HCT116 (cell line): ENCODE measurements around the gene RIC8A. TPM values are rescaled to one million over a fixed set of nuclear protein-coding genes. Genes with fewer than 3 reads are reported as not detected.

Source experiments
- ATAC-seq: fragments of 200-7000 bp; cut with Tn5 transposase; 2 replicates; pipeline ENCODE4 v1.9.1; 2020; ENCODE audit warnings: mild to moderate bottlenecking, moderate library complexity
- BruUV-seq: library from RNA; stranded (reverse); fragments of 400-500 nt; replicated peaks from 2 replicates; lab custom pipeline; 2021; lab: Mats Ljungman, UMichigan
- CTCF ChIA-PET: fragments of 300-600 bp; sonication (Branson Sonifier 250); formaldehyde crosslinking; loops from one replicate; lab custom pipeline; 2021; ENCODE audit warnings: antibody characterized with exemption; lab: Charles Lee
- POLR2A ChIA-PET: fragments of 300-600, 350-600 bp; sonication (Branson Sonifier 250); formaldehyde crosslinking; loops from one replicate; lab custom pipeline; 2021; ENCODE audit warnings: antibody characterized with exemption; lab: Charles Lee
- RAD21 ChIA-PET, 2 experiments: fragments of 300-600 bp; sonication (Branson Sonifier 250); formaldehyde crosslinking; loops; one replicate each; lab custom pipeline; 2023; ENCODE audit warnings: low total read pairs in 2 of 2; ENCODE audit not compliant: uncharacterized antibody in 2 of 2, unreplicated experiment in 2 of 2, low non-redundant PET in 1 of 2; lab: Charles Lee
- DNase-seq: peaks from one replicate; pipeline ENCODE4 v3.0.0-alpha.2; 2010; ENCODE audit warnings: low read depth, low spot score
- H2AFZ ChIP-seq: fragments of 200-600 bp; shearing (Covaris generic), sonication (generic); 2 replicates; pipeline ENCODE4 v1.6.1; 2017; ENCODE audit warnings: low read depth, mixed run types, mixed read lengths, antibody characterized with exemption, low read length; ENCODE audit not compliant: poor library complexity, severe bottlenecking
- H3K27ac ChIP-seq: 2 replicates; pipeline ENCODE4 v1.5.1; 2012; ENCODE audit warnings: low read depth, low read length
- H3K27me3 ChIP-seq: fragments of 200-600 bp; sonication (generic); 2 replicates; pipeline ENCODE4 v1.6.1; 2016; ENCODE audit warnings: mixed run types, low read length, mixed read lengths; ENCODE audit not compliant: insufficient read depth
- H3K36me3 ChIP-seq, 2 experiments: fragments of 200-500 bp in 1 of 2; fragments of 200-600 bp in 1 of 2; sonication (Bioruptor generic) in 1 of 2; sonication (generic) in 1 of 2; 2 replicates each; pipeline versions ENCODE4 v1.5.1 to v1.6.1; 2014 to 2016; ENCODE audit warnings: low read length in 2 of 2, inconsistent platforms in 1 of 2, mixed read lengths in 1 of 2, mixed run types in 1 of 2; ENCODE audit not compliant: insufficient read depth in 2 of 2, control insufficient read depth in 1 of 2
- H3K4me1 ChIP-seq, 2 experiments: fragments of 200-600 bp in 1 of 2; sonication (generic) in 1 of 2; 2 replicates each; pipeline versions ENCODE4 v1.5.1 to v1.6.1; 2012 to 2017; ENCODE audit warnings: low read length in 2 of 2, inconsistent platforms in 1 of 2, mild to moderate bottlenecking in 1 of 2, mixed read lengths in 1 of 2, mixed run types in 1 of 2, moderate library complexity in 1 of 2; ENCODE audit not compliant: insufficient read depth in 2 of 2, control insufficient read depth in 1 of 2
- H3K4me2 ChIP-seq: fragments of 200-600 bp; sonication (generic); 2 replicates; pipeline ENCODE4 v1.6.1; 2017; ENCODE audit warnings: mixed run types, low read length, mixed read lengths
- H3K4me3 ChIP-seq, 2 experiments: fragments of 200-600 bp in 1 of 2; sonication (generic) in 1 of 2; replicated peaks in 1 of 2; 2 replicates each; pipeline ENCODE4 v1.5.1; 2011 to 2016; ENCODE audit warnings: low read length in 2 of 2, control low read depth in 1 of 2, low read depth in 1 of 2, mild to moderate bottlenecking in 1 of 2, mixed read lengths in 1 of 2, mixed run types in 1 of 2
- H3K79me2 ChIP-seq: fragments of 200-600 bp; sonication (generic); 2 replicates; pipeline ENCODE4 v1.6.1; 2017; ENCODE audit warnings: mild to moderate bottlenecking, mixed run types, low read length, moderate library complexity, mixed read lengths; ENCODE audit not compliant: insufficient read depth
- H3K9ac ChIP-seq: fragments of 200-600 bp; sonication (generic); 2 replicates; pipeline ENCODE4 v1.6.1; 2016; ENCODE audit warnings: low read length, mixed read lengths
- H3K9me2 ChIP-seq: fragments of 200-600 bp; sonication (generic), shearing (Covaris generic); 2 replicates; pipeline ENCODE4 v1.6.1; 2017; ENCODE audit warnings: mixed run types, mild to moderate bottlenecking, moderate library complexity; ENCODE audit not compliant: insufficient read depth
- H3K9me3 ChIP-seq, 2 experiments: fragments of 200-500 bp in 1 of 2; fragments of 200-600 bp in 1 of 2; sonication (Bioruptor generic) in 1 of 2; sonication (generic) in 1 of 2; 2 replicates each; pipeline ENCODE4 v1.6.1; 2014 to 2017; ENCODE audit warnings: low read length in 2 of 2, mixed read lengths in 2 of 2, inconsistent platforms in 1 of 2, low read depth in 1 of 2, mild to moderate bottlenecking in 1 of 2, mixed run types in 1 of 2, moderate library complexity in 1 of 2; ENCODE audit not compliant: control insufficient read depth in 1 of 2, insufficient read depth in 1 of 2
- H4K20me1 ChIP-seq: fragments of 200-600 bp; sonication (generic), shearing (Covaris generic); 2 replicates; pipeline ENCODE4 v1.6.1; 2017; ENCODE audit warnings: mixed run types, mild to moderate bottlenecking, moderate library complexity; ENCODE audit not compliant: insufficient read depth
- CBX3 ChIP-seq: IDR thresholded peaks from 2 replicates; pipeline ENCODE4 v1.6.1; 2012; ENCODE audit warnings: low read depth
- EGR1 ChIP-seq: IDR thresholded peaks from 2 replicates; pipeline ENCODE4 v1.6.1; 2012; ENCODE audit warnings: low read depth
- EZH2 ChIP-seq: fragments of 200-600 bp; sonication (generic); IDR thresholded peaks from 2 replicates; pipeline ENCODE4 v1.6.1; 2017; ENCODE audit warnings: antibody characterized with exemption, mixed run types
- EZH2phosphoT487 ChIP-seq: fragments of 200-600 bp; IDR thresholded peaks from 2 replicates; pipeline ENCODE4 v1.6.1; 2018; ENCODE audit warnings: antibody characterized with exemption, borderline replicate concordance
- FOSL1 ChIP-seq: IDR thresholded peaks from 2 replicates; pipeline ENCODE4 v1.6.1; 2012; ENCODE audit warnings: low read depth
- POLR2AphosphoS5 ChIP-seq: IDR thresholded peaks from 2 replicates; pipeline ENCODE4 v1.6.1; 2011; ENCODE audit warnings: mild to moderate bottlenecking, low read depth, low read length, moderate library complexity
- RAD21 ChIP-seq: IDR thresholded peaks from 2 replicates; pipeline ENCODE4 v1.6.1; 2012; ENCODE audit warnings: low read depth, mild to moderate bottlenecking
- SIN3A ChIP-seq: IDR thresholded peaks from 2 replicates; pipeline ENCODE4 v1.6.1; 2012; ENCODE audit warnings: low read depth
- SRF ChIP-seq: IDR thresholded peaks from 2 replicates; pipeline ENCODE4 v1.6.1; 2012; ENCODE audit warnings: low read depth
- ZFX ChIP-seq: fragments of 450-650 bp; IDR thresholded peaks from 2 replicates; pipeline ENCODE4 v1.6.1; 2017
- ZNF274 ChIP-seq: fragments of 200-500 bp; sonication (Bioruptor generic); IDR thresholded peaks from 2 replicates; pipeline ENCODE4 v1.6.1; 2014; ENCODE audit warnings: mild to moderate bottlenecking, low read depth, low read length, inconsistent platforms
- intact Hi-C: fragments of 100-400 bp; cut with micrococcal nuclease; formaldehyde crosslinking; loops from 2 replicates; pipeline ENCODE4 v1.10.0; 2022
- total RNA-seq: library from RNA; stranded (reverse); gene quantifications from one replicate; pipeline ENCODE4 v1.2.1, GENCODE V29; 2021; ENCODE audit not compliant: unreplicated experiment
- TF ChIP-seq, protein P1 (sequence below): IDR thresholded peaks from 2 replicates; pipeline ENCODE4 v1.6.1; 2012

The RIC8A gene
- total RNA-seq, 1 experiment from 2014 or later = 75.2 TPM

DNA sequence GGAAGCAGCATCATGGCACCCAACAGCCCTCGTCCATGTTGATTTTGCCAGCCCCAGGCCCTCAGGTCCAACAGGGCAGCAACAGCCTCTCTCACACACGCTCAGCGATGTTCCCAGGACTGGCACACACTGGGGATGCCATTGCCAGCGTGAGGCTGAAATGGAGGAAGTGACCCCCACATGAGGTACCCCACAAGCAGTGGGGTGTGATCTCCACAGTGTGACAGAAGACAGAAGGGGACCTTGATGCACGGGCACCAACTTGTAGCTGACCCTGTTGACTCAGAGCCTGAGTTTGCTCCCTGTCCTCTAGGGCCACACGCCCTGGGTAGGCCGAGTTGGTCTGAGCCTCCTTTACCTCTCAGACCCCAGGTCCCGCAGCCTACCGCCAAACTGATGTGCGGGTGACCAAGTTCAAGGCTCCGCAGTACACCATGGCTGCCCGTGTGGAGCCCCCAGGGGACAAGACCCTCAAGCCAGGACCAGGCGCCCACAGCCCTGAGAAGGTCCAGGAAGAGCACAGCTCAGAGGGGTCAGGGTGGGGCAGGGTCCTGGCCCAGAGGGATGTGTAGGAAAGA is 8.4 kb upstream of the RIC8A start:
- no peaks in the 10 kb centered on the region for H3K9me2 ChIP-seq
- RAD21 ChIA-PET = no interaction called here
- intact Hi-C loops = no loop called here
- H3K4me1 ChIP-seq = no peaks in the 10 kb centered on the region
- CTCF ChIA-PET = no interaction called here
- no peak overlapping the region for H2AFZ ChIP-seq
- BruUV-seq = no TSS peak
- H3K27ac ChIP-seq = no peak overlapping the region
- ATAC-seq (no peak), DNase-seq (no peak)
- H3K4me3 ChIP-seq = no peak overlapping the region
- H4K20me1 ChIP-seq = no peaks in the 10 kb centered on the region
- TF ChIP-seq EGR1 = no peak
- 0 out of 2 replicates have a peak, but pooled peaks have one; percentile 11 for TF ChIP-seq POLR2AphosphoS5
- TF ChIP-seq ZFX = no peak
- TF ChIP-seq ZNF274 = no peak
- TF ChIP-seq EZH2 = no peak
- H3K9ac ChIP-seq = no peak overlapping the region
- H3K9me3 ChIP-seq = no peaks in the 10 kb centered on the region
- POLR2A ChIA-PET = no interaction called here
- peaks cover 0 to 2% of the 10 kb centered on the region in 2 experiments; a peak in 2 of 4 replicates for H3K36me3 ChIP-seq
- no peak overlapping the region for H3K4me2 ChIP-seq
- H3K27me3 ChIP-seq = no peaks in the 10 kb centered on the region
- no peaks in the 10 kb centered on the region for H3K79me2 ChIP-seq

DNA sequence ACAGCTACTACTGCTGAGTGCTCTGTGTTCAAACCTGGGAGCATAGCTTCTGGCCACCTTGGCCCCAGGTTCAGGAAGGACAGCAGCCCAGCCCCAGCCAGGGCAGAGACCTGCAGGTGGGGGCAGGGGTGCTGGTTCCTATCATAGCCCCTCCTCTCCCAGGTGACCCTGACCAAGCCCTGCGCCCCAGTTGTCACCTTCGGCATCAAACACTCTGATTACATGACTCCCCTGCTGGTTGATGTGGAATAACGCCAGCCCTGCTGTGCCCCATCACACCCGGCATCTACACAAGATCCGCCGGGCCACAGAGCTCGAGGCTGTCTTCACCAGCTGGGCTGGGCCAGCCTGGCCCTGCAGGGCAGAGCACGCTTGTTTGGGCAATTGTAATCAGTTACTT is 7.7 kb upstream of the RIC8A start:
- ATAC-seq = peak; percentile 35; the same call in 1 of the 2 replicates
- no TSS peak for BruUV-seq
- intact Hi-C loops = no loop called here
- Histone ChIP-seq H3K36me3 (peaks cover 5 to 9% of the 10 kb centered on the region in 2 experiments; a peak in 3 of 4 replicates), H3K4me3 (no peak overlapping the region), H3K9me3 (no peaks in the 10 kb centered on the region), H3K4me2 (no peak overlapping the region), H3K27me3 (no peaks in the 10 kb centered on the region), H3K9me2 (no peaks in the 10 kb centered on the region), H3K4me1 (no peaks in the 10 kb centered on the region), H3K9ac (no peak overlapping the region), H4K20me1 (no peaks in the 10 kb centered on the region), H2AFZ (no peak overlapping the region), H3K27ac (no peak overlapping the region), H3K79me2 (peaks cover 6% of the 10 kb centered on the region; the same call in 1 of the 2 replicates)
- CTCF ChIA-PET = no interaction called here
- RAD21 ChIA-PET = no interaction called here
- POLR2A ChIA-PET = no interaction called here
- no peak for DNase-seq
- TF ChIP-seq, protein P1, sequence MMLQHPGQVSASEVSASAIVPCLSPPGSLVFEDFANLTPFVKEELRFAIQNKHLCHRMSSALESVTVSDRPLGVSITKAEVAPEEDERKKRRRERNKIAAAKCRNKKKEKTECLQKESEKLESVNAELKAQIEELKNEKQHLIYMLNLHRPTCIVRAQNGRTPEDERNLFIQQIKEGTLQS = no peak
- no peak for TF ChIP-seq EGR1
- TF ChIP-seq EZH2phosphoT487 = no peak
- no peak for TF ChIP-seq POLR2AphosphoS5
- TF ChIP-seq SRF = no peak
- TF ChIP-seq SIN3A = no peak
- TF ChIP-seq FOSL1 = no peak
- TF ChIP-seq RAD21 = no peak
- no peak for TF ChIP-seq CBX3
- TF ChIP-seq, all 23 proteins: peak for 0
